Measurements from ENCODE around the gene TRIM9.
"Not testable (repeated sequence)": the region's sequence is repeated elsewhere in the genome, so short reads cannot be mapped to it uniquely, and the experiment has no call there.

TRIM9 gene

DNA sequence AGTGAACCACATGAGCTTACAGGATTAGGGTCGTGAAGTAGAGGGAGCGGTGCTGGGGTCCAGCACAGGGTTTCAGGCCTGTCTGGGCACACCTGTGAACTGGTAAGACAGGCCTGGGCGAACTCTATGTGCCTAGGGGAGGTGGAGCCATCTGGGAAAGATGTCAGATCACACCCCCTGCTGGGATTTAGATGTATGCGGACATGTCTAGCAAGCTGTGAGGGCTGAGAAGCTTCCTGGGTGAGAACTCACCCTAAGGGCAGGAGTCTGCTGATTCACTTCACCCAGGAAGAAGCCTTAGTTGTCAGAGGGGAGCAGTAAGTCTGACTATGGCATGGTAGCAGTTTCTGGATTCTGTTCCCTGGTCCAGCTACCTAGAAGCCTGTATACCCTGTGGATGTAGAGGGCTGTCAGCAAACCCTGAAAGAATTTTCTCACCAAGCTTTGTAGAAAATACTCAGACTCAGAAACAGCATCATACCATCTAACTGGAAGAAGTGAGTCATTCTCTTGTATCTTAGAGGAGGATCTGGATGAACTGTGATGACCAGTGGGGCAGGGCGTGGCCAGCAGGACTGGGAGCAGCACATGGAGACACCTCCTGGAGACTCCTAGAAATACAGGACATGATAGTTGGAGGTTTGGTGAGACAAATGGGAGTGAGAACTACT, 139.4 kb downstream of the TRIM9 start:
- peak; percentile 88 for DNase-seq

DNA sequence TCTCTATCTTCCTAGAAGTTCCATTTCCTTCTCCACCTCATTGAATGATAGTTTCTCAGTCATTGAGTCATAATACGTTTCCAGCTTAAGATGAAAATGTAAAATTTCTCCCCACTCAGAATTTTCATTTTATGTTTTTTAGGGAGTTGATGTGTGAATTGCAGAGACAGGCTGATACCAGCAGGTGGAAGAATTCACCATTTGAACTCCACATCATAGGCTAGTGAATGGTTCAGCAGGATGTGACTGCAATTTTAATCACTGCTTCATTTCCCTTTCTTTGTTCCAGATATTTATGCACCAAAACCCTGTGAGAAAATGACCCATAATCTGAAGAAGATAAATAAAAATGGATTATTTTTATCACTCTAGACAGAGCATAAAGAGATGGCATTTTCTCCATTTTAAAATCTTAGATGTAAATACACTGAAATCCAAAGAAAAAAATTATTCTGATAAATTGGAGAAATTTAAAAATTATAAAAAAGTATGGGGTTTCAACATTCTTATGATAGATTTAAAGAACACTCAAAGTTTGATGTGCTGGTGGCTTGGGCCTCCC, 140.0 kb downstream of the TRIM9 start:
- DNase-seq = no peak

DNA sequence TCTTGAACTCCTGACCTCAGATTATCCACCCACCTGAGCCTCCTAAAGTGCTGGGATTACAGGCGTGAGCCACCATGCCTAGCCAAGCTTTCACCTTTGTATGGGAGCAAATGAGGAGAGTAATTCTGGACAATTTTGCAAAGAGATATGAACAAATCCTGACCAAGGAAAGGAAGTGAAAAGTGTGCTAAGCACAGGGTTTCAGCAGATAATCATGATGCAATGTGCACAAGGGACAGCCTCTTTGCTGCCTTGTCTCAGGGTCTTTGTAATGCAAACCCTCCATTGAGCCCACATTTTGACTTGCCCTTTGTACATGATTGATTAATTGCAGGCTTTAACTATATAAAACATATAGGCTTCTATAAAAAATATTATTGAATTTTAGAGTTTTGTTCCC, 141.4 kb downstream of the TRIM9 start:
- no peak for DNase-seq

DNA sequence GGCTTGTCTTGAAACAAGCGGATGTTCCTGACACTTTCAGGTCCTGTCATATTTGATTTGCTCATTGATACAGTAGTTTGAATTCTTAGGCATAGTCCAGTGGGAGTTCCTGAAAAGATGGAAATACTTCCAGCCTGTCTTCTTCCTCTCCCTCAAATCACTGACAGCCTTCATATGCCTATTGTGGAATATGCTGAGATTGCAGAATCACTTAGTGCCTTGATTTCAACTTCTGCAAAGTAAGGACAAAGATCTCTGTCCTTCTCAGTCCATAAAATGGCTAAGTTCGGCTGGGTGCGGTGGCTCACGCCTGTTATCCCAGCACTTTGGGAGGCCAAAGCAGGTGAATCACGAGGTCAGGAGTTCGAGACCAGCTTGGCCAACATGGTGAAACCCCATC, 143.9 kb downstream of the TRIM9 start:
- no peak for DNase-seq

DNA sequence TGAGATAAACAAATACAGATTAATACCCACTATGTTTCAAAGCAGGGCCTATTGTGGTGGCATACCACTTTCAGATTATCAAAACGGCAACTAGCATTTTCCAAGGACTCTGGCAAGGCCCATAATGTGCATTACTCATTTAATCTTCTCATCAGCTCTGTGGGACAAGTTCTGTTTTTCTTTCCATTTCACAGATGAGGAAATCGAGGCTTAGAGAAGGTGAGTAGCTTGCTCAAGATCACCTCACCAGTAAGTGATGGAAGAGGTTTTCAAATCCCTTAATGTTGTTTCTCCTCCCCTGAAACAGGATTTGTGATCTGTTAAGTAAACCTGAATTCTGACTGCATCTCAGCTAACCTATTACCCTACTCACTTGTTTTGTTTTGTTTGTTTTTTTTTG, 146.7 kb downstream of the TRIM9 start:
- DNase-seq = no peak

DNA sequence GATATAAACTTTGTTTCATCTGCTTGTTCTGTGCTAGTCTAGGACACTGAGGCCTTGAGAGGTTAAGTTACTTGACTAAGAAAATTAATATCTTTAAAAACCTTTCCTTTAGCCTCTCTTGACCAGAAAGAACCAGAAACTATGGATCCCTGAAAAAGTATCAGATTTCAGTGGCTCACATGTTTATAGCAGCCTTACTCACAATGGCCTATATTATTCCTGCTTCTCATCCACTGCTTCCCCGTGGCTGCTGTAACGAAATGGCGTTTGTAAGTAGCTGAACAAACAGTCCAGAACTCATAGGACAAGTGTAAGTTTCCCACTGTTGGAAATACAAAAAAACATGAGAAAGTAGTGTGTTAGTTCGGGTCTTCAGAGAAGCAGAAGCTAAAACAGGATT, 147.5 kb downstream of the TRIM9 start:
- DNase-seq = no peak

DNA sequence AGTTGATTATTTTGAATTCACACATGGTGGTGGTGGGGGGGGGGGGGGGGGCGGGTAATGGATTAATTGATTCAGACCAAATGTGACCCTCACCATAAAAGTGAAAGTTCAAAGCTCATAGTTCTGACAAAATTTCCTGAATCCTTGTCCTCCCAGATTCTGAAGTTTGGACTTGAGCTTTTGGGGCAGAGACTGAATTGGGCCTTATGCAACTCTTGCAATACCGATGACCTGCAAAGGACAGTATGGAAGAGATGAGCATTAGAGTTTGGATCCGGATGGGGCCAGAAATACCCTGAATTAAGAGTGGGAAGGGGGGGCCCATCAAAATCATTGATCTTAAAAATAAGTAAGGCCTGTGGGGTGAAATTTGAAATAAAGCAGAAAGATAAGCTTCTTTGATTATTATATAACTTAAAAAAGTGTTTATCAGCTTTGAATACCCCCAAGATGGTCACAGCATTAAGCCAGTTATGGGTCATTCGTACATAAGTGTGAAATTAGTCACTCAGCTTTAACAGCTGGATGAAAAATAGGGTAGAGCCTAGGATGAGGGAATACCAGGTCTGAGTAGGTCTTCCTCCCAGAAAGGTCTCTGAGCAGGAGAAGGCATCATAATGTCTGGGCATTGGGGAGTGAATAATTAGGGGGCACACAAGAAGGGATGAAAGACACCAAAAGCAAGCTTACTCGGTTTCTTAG, 148.5 kb downstream of the TRIM9 start:
- no peak for DNase-seq

DNA sequence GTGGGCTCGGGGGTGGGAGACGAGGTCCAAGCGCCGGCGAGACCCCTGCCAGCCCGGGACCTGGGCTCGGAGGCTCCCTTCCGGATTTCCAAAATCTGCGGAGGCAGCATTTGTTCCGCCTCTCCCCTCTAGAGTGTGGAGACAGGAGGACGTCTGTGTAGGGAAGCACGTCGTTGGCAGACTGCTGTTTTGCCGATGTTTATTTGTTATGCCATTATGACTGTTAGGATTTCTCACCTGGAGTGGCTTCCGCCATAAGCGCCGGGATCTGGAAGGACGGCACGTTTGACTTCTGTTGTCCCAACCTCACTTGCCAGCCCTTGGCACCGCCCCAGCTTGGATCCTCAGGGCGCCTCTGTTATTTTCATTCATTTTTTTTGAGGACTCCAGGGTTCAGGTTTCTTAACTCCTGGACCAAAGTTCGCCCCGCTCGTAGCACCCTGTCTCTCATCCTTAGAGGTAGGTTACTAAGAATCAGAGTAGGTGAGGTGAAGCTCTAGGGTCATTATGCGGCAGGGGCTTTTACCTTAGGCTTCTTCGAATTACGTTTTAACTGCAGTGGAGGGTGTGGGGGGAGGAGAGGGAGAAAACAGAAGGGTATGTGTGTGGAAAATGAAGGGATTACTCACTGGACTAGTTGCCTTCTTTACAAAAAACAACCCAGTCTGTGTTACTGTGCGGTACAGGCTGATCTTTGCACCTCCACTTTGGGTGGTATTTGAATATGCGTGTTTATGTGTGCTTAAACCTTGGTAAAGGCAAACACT, 150.1 kb downstream of the TRIM9 start:
- DNase-seq = no peak

DNA sequence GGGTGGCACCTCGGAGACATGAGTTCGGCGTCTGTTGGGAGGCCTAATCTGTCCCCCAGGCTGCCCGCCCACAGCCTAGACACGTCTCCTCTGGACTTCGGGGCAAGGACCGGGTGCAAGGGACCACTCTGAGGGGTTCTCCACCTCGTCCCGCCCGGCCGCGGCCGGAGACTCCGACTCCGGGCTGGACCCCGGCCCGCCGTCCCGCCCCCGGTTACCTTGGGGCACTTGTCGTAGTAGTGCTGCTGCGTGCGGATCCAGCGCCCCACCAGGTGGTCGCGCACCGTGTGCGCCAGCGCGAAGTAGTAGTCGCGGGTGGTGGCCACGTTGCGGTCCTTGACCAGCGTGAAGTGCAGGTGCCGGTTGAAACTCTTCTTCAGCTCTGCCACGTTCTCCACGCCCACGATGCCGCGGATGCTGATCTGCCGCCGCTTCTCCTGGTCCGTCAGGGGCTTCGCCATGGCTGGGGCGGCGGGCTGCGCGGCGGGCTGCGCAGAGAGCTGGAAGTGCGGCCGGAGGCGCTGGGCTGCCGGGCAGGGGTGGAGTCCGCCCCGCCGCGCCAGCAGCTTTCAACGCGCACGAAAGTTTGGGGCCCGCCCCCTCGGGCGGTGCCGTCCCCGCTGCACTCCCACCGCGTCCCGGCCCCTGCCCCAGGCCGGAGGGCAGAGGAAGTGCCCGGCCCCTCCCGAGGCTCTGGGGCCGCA, 150.8 kb downstream of the TRIM9 start, which contains the start of gene PYGL:
TSS of gene PYGL (minus strand) at position 541 of the 704 bp plus-strand sequence. CDS start at position 461, 80 bp downstream.
- peak; percentile 57 for DNase-seq

DNA sequence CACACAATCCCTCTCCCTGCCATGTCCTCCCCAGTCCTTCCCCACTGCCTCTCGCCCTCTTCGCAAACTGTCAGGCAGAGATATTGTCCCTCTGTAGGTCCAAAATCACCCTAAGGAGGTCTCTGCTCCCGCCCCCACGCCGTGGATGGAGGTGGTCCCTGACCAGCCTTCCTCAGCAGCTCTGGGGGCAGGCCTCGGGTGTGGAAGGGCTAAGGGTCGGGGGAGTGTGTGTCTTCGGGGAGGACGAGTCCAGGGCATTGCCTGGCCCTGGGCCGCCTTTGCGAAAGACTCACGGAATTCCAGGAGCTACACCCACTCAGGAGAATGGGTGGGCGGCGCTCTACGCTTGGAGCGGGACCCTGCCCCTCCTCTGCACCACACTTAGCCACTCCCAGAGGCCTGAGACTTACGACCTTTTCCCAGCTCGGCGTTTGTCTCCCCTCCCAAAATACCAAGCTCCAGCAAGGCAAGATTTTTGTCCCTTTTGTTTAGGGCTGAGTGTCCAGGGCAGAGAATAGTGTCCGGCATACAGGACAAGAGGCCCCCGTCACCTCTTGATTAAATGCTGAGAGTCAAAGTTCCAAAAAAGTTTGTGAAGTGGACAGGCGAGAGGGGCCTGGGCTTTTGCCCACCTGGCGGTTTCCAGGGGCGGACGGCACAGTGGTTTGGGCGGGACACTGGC, 151.5 kb downstream of the TRIM9 start:
- no peak for DNase-seq

DNA sequence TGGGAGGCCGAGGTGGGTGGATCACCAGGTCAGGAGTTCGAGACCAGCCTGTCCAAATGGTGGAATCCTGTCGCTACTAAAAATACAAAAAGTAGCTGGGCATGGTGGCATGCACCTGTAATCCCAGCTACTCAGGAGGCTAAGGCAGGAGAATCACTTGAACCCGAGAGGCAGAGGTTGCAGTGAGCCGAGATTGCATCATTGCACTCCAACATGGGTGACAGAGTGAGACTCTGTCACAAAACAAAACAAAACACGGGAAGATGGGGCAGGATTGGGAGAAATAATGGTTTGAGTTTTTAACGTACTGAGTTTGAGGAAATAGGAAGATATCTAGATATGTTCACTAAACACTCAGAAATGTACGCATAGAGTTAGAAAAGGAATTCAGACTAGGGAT, 153.3 kb downstream of the TRIM9 start:
- DNase-seq = not testable (repeated sequence)

DNA sequence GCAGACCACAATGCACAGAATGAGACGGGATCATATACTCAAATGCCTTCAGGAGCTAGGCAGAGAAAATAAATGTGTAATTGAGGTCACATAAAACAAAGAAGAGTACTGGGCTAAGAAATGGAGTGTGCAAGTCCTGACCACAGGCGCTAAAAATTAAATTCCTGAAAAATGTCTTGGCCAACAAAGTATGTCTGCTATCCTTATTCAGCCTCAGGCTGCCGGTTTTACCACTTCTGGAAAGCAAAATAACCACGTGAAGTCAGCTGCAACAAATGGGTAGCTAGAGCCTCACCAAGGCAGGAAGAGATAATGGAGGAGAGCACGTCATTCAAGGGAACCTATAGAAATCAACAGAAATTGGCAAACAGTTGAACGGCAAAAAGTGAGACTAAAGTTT, 153.8 kb downstream of the TRIM9 start:
- DNase-seq = no peak

DNA sequence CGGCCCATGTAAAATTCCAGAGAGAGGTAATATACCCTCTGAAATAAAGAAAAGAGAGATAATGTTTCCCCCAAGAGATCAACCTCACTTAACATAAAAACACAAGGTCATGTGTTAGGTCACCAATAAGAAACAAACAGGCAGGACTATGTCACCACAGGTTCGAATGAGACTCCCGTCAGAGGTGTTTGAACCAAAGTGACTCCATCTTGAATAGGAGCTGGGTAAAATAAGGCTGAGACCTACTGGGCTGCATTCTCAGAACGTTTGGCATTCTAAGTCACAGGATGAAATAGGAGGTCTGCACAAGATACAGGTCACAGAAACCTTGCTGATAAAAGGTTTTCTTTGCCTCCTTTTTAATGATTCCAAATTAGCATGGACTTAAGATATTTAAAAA, 157.1 kb downstream of the TRIM9 start:
- DNase-seq = no peak

DNA sequence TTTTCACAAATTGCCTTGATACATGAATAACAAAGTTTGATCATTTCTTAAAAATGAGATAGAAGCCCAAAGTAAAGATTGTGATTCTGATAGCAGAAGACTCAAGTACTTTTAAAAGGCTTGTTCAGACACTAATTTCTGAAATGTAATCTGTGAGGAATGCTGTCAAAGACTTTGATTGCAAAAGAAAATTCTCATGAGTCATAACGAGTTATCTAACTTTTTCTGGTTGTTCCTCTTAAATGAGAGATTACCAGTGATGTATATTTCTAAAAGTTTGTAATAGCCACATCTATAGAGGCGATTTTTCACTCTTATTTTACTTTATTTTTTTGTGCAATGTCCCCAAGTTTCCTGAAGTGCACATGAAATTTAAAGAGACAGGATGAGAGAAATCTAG, 157.6 kb downstream of the TRIM9 start:
- no peak for DNase-seq

DNA sequence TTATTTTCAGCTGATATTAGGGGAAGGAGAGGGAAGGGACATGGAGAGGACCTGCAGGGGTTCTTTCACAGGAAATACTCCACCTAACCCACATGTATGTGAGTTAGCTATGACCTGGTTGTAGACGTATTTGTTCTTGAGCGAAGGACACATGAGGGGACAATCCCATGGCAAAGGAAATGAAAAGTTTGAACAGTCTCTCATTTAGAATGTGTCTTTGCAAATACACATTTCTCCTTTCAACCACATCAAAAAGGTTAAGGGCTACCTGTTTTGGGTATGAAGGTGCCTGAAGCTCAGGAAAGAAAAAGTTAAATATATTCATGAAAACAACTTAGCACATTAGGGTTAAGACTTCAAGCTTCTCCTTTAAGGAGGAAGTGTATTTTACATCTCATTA, 158.0 kb downstream of the TRIM9 start:
- DNase-seq = no peak

DNA sequence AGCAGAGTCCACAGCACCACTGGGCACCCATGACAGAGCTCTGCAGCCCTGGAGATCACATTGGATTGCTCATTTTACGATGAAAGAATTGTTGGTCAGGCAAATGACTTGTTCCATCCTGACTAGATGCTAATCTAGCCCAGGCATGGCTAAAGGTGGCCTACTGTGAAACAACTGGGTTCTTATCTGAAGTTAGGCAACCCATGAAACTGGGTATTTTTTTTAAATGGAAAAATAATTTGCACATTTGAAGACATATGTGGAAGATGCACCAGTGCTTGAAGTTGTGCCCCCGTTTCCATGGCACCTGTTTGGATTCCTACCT, 158.9 kb downstream of the TRIM9 start:
- DNase-seq = no peak

DNA sequence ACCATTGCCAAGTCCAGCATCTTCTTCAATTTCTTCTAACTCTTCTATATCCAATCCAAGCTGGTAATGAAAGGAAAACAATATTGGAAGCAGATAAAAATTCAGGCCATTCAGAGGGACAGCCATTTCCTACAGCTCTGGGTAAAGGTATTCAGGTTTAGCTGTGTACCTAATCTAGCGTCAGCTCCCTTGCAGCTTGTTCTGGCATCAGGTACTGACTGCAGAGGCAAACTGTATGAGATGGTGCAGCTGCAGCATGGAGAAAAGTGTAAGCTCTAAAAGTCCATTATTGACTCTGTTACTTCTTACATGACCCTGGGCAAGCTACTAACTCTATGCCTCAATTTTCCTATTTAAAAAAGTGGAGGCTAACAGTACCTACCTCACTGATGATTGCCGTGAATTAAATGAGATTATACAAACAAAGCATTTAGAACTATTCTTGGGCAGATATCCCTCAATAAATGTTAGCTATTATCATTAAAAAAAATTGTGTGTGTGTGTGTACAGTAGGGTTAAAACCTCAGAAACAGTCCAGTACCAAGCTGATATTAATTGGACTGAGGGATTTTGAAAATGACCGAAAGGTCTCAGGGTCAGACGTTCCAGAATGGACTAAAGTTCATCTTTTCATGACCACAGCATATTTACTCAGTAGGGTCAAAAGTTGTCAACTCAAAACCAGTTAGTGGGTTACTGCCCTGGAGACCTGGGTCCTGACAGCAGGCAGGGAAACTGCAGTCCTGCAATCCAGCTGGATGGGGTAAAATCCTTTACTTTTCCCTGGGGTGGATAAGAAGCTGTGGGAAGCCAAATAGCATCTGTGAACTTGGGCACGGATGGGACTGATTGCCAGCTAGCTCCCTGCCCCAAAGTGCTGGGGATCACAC, 159.5 kb downstream of the TRIM9 start:
- no peak for DNase-seq

DNA sequence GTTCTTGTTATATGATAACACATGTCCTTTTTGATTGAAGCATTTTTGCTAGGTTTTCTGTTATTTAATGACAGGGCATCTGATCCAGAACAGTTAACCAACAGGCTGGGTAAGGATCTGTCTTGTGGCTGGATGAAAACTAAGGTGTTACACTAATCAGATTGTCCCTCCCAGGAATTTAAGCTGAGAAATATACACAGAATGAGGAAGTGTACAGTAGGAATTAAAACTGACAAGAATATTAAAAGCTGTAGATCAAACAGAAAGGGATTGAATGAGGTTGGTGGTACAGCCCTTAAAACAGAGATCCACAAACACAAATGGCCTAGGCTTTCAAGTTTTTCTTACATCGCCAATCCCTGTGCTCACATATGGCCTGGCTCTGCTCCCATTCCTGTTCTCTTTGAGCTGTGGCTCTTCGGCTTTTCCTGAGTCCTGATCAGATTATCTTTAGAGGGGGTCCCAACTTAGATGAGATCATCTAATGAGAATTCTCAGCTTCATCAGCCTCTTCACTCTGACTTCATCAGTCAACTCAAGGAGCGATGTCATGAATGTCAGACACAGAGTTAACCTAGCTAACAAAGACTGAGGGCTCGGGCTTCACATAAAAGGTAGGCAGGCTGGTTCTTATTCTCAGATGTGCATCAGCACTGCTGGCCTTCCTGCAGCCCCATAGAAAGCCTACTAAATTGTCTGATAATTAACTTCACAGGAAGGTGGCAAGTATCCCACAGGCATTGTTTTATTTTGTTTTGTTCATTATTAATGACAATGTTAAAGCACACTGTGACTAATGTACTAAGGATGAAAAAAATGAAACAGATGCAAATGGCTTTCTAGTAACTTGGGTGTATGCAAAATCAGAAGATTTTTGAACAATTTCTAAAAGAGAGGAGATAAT, 162.1 kb downstream of the TRIM9 start:
- DNase-seq = no peak

DNA sequence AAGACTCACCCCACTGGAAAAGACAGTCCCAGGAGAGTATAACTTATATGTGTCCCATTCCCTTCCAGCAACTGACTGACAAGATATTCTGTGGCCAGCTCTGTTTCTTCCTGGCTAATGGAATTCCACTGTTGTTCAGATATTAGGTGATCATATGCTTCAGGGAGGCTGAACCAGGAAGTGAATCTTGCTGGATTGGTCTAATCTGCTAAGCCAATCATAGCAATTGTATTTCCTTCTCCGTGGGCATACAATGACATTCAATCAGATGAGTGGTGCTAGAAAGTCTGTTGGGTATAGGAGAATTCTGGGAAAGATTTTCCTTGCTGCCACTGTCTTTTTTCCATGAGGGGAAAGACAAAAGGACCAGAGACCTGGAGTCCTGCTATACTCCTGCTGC, 162.7 kb downstream of the TRIM9 start:
- no peak for DNase-seq

DNA sequence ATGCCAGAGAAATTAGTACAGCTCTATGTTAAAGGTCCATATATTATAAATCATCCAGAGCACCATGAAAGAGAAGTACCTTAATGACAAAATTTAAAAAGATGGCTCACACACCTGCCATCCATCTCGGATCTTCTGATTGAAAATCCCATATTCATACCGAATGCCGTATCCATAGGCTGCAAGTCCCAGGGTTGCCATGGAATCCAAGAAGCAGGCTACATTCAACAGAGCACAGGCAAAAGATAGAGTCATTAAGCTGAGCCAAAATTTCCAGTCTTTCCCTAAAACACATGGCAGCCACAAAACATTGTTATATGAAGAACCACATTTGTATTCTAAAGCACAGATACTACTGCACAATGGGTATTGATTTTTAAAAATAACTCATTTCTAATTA, 163.3 kb downstream of the TRIM9 start:
- DNase-seq = no peak

Measured in T1000 (cell line).